ENCODE data around the gene MLIP.
"Not testable (repeated sequence)": the region's sequence is repeated elsewhere in the genome, so short reads cannot be mapped to it uniquely, and the experiment has no call there.

DNA sequence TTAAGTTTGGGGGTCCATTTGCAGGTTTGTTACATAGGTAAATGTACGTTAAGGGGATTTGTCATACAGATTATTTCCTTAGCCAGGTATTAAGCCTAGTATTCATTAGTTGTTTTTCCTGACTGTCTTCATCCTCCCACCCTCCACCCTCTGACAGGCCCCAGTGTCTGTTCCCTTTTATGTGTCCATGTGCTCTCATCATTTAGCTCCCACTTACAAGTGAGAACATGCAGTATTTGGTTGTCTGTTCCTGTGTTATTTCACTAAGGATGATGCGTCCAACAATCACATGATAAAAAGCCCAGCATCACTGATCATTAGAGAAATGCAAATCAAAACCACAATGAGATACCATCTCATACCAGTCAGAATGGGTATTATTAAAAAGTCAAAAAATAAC is 138.6 kb downstream of the MLIP start:
- TF ChIP-seq, protein P1, sequence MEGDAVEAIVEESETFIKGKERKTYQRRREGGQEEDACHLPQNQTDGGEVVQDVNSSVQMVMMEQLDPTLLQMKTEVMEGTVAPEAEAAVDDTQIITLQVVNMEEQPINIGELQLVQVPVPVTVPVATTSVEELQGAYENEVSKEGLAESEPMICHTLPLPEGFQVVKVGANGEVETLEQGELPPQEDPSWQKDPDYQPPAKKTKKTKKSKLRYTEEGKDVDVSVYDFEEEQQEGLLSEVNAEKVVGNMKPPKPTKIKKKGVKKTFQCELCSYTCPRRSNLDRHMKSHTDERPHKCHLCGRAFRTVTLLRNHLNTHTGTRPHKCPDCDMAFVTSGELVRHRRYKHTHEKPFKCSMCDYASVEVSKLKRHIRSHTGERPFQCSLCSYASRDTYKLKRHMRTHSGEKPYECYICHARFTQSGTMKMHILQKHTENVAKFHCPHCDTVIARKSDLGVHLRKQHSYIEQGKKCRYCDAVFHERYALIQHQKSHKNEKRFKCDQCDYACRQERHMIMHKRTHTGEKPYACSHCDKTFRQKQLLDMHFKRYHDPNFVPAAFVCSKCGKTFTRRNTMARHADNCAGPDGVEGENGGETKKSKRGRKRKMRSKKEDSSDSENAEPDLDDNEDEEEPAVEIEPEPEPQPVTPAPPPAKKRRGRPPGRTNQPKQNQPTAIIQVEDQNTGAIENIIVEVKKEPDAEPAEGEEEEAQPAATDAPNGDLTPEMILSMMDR (IDR thresholded peaks at IDR 0.05; ENCODE audit: insufficient read depth, low read length): not testable (repeated sequence)
- TF ChIP-seq POLR2AphosphoS5, GABPA (IDR thresholded peaks at IDR 0.05; ENCODE audit: low read depth): not testable (repeated sequence)
